Liver (tissue), 9 donors: ENCODE measurements around the gene CASP10. TPM values are rescaled to one million over a fixed set of nuclear protein-coding genes. Genes with fewer than 3 reads are reported as not detected.
"Not testable (repeated sequence)": the region's sequence is repeated elsewhere in the genome, so short reads cannot be mapped to it uniquely, and the experiment has no call there.

Experiments
- DNase-seq: peaks from one replicate; pipeline ENCODE4 v3.0.0-alpha.2; 2017; ENCODE audit warnings: low spot score
- H3K27ac ChIP-seq, 2 donors: one replicate each; pipeline ENCODE4 v1.7.0; 2013; ENCODE audit warnings: inconsistent platforms in 2 of 2, low read length in 2 of 2, control low read depth in 1 of 2, low read depth in 1 of 2, mild to moderate bottlenecking in 1 of 2
- H3K27me3 ChIP-seq, 4 donors: one replicate each; pipeline versions ENCODE4 v1.6.1 to v1.7.0; 2013; ENCODE audit warnings: low read length in 3 of 4, inconsistent platforms in 1 of 4, mild to moderate bottlenecking in 1 of 4, moderate library complexity in 1 of 4; ENCODE audit not compliant: control insufficient read depth in 4 of 4, insufficient read depth in 4 of 4
- H3K36me3 ChIP-seq, 4 donors: one replicate each; pipeline versions ENCODE4 v1.6.1 to v1.7.0; 2013; ENCODE audit warnings: low read length in 3 of 4, mild to moderate bottlenecking in 3 of 4, low read depth in 1 of 4, moderate library complexity in 1 of 4; ENCODE audit not compliant: control insufficient read depth in 4 of 4, insufficient read depth in 3 of 4
- H3K4me1 ChIP-seq, 4 donors: one replicate each; pipeline versions ENCODE4 v1.6.1 to v1.7.0; 2013; ENCODE audit warnings: low read length in 3 of 4, mild to moderate bottlenecking in 3 of 4, moderate library complexity in 1 of 4; ENCODE audit not compliant: control insufficient read depth in 4 of 4, insufficient read depth in 4 of 4
- H3K4me3 ChIP-seq, 3 donors: one replicate each; pipeline versions ENCODE4 v1.6.1 to v1.7.0; 2013; ENCODE audit warnings: low read length in 3 of 3, control low read depth in 1 of 3, low read depth in 1 of 3, mild to moderate bottlenecking in 1 of 3
- H3K9ac ChIP-seq, 2 donors: one replicate each; pipeline ENCODE4 v1.7.0; 2013; ENCODE audit warnings: low read length in 2 of 2, mild to moderate bottlenecking in 2 of 2, moderate library complexity in 2 of 2, control low read depth in 1 of 2, low read depth in 1 of 2
- H3K9me3 ChIP-seq, 4 donors: one replicate each; pipeline versions ENCODE4 v1.6.1 to v1.7.0; 2013; ENCODE audit warnings: low read length in 3 of 4; ENCODE audit not compliant: control insufficient read depth in 4 of 4
- CTCF ChIP-seq: fragments of 150-350 bp; IDR thresholded peaks from 2 replicates; pipeline ENCODE4 v1.5.1; 2017; ENCODE audit warnings: improper control_type of control experiment, low read depth, low read length; ENCODE audit not compliant: missing input control
- FOXA1 ChIP-seq: IDR thresholded peaks from 2 replicates; pipeline ENCODE4 v1.6.1; 2016; ENCODE audit warnings: antibody characterized with exemption
- FOXA2 ChIP-seq: IDR thresholded peaks from 2 replicates; pipeline ENCODE4 v1.6.1; 2016; ENCODE audit warnings: antibody characterized with exemption
- GABPA ChIP-seq, 2 donors: IDR thresholded peaks in 1 of 2; conservative IDR thresholded peaks in 1 of 2; 2 replicates each; pipeline ENCODE4 v1.6.1; 2016; ENCODE audit warnings: antibody characterized with exemption in 2 of 2, mild to moderate bottlenecking in 1 of 2, moderate library complexity in 1 of 2
- HNF4A ChIP-seq, 2 donors: conservative IDR thresholded peaks; 2 replicates each; pipeline ENCODE4 v1.6.1; 2016; ENCODE audit warnings: antibody characterized with exemption in 2 of 2, mild to moderate bottlenecking in 2 of 2
- HNF4G ChIP-seq: IDR thresholded peaks from 2 replicates; pipeline ENCODE4 v1.6.1; 2016; ENCODE audit warnings: antibody characterized with exemption
- JUND ChIP-seq, 2 donors: IDR thresholded peaks; 2 replicates each; pipeline ENCODE4 v1.6.1; 2016; ENCODE audit warnings: antibody characterized with exemption in 2 of 2
- RAD21 ChIP-seq, 2 donors: IDR thresholded peaks; 2 replicates each; pipeline ENCODE4 v1.6.1; 2016; ENCODE audit warnings: antibody characterized with exemption in 2 of 2, mild to moderate bottlenecking in 2 of 2
- SP1 ChIP-seq: IDR thresholded peaks from 2 replicates; pipeline ENCODE4 v1.6.1; 2018; ENCODE audit warnings: antibody characterized with exemption, mild to moderate bottlenecking
- TAF1 ChIP-seq: conservative IDR thresholded peaks from 2 replicates; pipeline ENCODE4 v1.6.1; 2016; ENCODE audit warnings: antibody characterized with exemption, mild to moderate bottlenecking
- ZBTB33 ChIP-seq: IDR thresholded peaks from 2 replicates; pipeline ENCODE4 v1.6.1; 2016; ENCODE audit warnings: antibody characterized with exemption
- WGBS: extraction: QIAGEN DNeasy Blood & Tissue Kit; methylation state at CpG from one replicate; pipeline ENCODE4 v1.1.7; 2013; 5-methylcytosine and 5-hydroxymethylcytosine counted together
- polyA plus RNA-seq, 2 donors: library from polyadenylated mRNA; stranded (reverse) in 1 of 2; unstranded in 1 of 2; fragments of 200-250 nt in 1 of 2; fragments of >200 nt in 1 of 2; fragmentation: Nextera tagmentation in 1 of 2; extraction: Ambion mirVana in 1 of 2; gene quantifications; one replicate each; pipeline versions ENCODE4 v1.2.1 to v1.2.3, GENCODE V29; 2013 to 2015
- total RNA-seq, 2 donors: library from RNA; depleted of rRNA; stranded (reverse); fragments of >200 nt; gene quantifications; one replicate each; pipeline ENCODE4 v1.2.3, GENCODE V29; 2014
- TF ChIP-seq, protein P1 (sequence below): IDR thresholded peaks from 2 replicates; pipeline ENCODE4 v1.6.1; 2016; ENCODE audit warnings: antibody characterized with exemption
- TF ChIP-seq, protein P2 (sequence below): IDR thresholded peaks from 2 replicates; pipeline ENCODE4 v1.6.1; 2016; ENCODE audit warnings: antibody characterized with exemption
- donor health status: healthy.
- donor health status: healthy.
- donor health status: healthy.
- donor health status: healthy.
- donor health status: healthy.

CASP10 gene
- total and polyA plus RNA-seq, 4 donors, result 2.2 to 13.6 (median 5.6) TPM

- TF ChIP-seq FOXA2 (no peak), RAD21 (IDR thresholded peaks at IDR 0.05) (no peak), SP1 (no peak)
Observed at GRCh38 chr2:201176081-201176481, 6.9 kb upstream of the CASP10 start (continued).

- Histone ChIP-seq H3K27me3 (no peaks in the 10 kb centered on the region), H3K4me3 (no peak overlapping the region), H3K36me3 (no peaks in the 10 kb centered on the region), H3K4me1 (peaks cover 0 to 10% (median 3%) of the 10 kb centered on the region in 4 donors), H3K9ac (no peak overlapping the region), H3K27ac (no peak overlapping the region), H3K9me3 (no peaks in the 10 kb centered on the region)
- DNase-seq, result no peak
- TF ChIP-seq TAF1 (no peak), GABPA (IDR thresholded peaks at IDR 0.05 in 1 of 2, conservative IDR thresholded peaks at IDR 0.05 in 1 of 2) (no peak), FOXA2 (no peak), RAD21 (IDR thresholded peaks at IDR 0.05) (no peak), SP1 (no peak)
- WGBS, result 58% methylated on average over 3 of the region's 3 CpGs
Observed at GRCh38 chr2:201180010-201180409, 2.9 kb upstream of the CASP10 start.

GRCh38 chr2:201183365-201183727 is 405 bp downstream of the CASP10 start:
- peaks cover 0 to 5% (median 2%) of the 10 kb centered on the region in 4 donors for H3K36me3 ChIP-seq
- peak overlapping the region; percentile 88 to 95 for H3K9ac ChIP-seq
- peak overlapping the region; percentile 78 to 90 (median 84) for H3K4me3 ChIP-seq
- no peaks in the 10 kb centered on the region for H3K27me3 ChIP-seq
- peaks cover 0 to 10% (median 3%) of the 10 kb centered on the region in 4 donors for H3K4me1 ChIP-seq
- WGBS, result 4% methylated on average over 4 of the region's 4 CpGs
- no peak for DNase-seq
- H3K9me3 ChIP-seq, result no peaks in the 10 kb centered on the region
- peak overlapping the region; percentile 73 to 84 for H3K27ac ChIP-seq
- no peak for TF ChIP-seq FOXA2
- TF ChIP-seq FOXA1, result no peak

DNA sequence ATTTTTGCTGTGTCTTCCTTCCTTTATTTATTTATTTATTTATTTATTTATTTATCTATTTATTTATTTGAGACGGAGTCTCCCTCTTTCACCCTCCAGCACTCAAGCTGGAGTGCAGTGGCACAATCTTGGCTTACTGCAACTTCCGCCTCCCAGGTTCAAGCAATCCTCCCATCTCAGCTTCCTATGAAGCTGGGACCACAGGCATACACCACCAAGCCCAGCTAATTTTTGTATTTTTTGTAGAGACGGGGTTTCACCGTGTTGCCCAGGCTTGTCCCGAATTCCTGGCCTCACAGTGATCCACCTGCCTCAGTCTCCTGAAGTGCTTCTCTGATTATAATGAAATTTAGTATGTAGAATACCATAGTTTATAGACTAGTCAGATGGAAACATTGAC is 894 bp downstream of the CASP10 start:
- not testable (repeated sequence) for H3K9me3 ChIP-seq, H3K36me3 ChIP-seq, H3K27ac ChIP-seq, H3K27me3 ChIP-seq, DNase-seq
- Histone ChIP-seq H3K9ac (peak overlapping the region; percentile 88 to 95), H3K4me1 (peaks cover 0 to 10% (median 3%) of the 10 kb centered on the region in 4 donors), H3K4me3 (peak overlapping the region in 2 of 3 donors; percentile 78 to 84)
- WGBS, result 41% methylated on average over 5 of the region's 5 CpGs
- peak in 1 of 2 donors; percentile 6 for TF ChIP-seq RAD21 (IDR thresholded peaks at IDR 0.05)
- TF ChIP-seq JUND (IDR thresholded peaks at IDR 0.05), result peak in 1 of 2 donors; percentile 16

DNA sequence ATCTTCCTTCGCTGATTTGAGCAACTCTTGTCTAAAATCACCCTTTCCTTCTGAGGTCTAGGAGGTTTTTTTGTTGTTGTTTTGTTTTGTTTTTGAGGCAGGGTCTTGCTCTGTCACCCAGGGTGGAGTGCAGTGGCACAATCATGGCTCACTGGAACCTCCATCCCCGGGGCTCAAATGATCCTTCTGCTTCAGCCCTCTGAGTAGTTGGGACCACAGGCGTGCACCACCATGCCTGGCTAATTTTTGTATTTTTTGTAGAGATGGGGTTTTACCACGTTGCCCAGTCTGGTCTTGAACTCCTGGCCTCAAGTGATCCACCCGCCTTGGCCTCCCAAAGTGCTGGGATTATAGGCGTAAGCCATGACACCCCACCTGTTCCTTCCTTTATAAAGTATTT is 1.3 kb downstream of the CASP10 start:
- Histone ChIP-seq H3K9ac (peak overlapping the region in 1 of 2 donors; percentile 58), H3K4me3 (peak overlapping the region in 1 of 3 donors; percentile 78), H3K4me1 (peaks cover 0 to 10% (median 3%) of the 10 kb centered on the region in 4 donors)
- not testable (repeated sequence) for DNase-seq, H3K36me3 ChIP-seq, H3K27ac ChIP-seq, H3K9me3 ChIP-seq, H3K27me3 ChIP-seq
- 73% methylated on average over 6 of the region's 6 CpGs for WGBS

DNA sequence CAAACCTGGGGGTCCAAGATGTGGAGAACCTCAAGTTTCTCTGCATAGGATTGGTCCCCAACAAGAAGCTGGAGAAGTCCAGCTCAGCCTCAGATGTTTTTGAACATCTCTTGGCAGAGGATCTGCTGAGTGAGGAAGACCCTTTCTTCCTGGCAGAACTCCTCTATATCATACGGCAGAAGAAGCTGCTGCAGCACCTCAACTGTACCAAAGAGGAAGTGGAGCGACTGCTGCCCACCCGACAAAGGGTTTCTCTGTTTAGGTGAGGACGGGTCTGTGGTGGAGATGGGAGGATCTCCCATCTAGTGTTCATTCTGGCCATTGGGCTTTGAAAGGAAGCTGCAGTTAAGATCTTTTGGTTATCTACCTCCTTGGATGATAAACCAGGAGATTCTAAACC is 2.9 kb downstream of the CASP10 start:
- no peak for DNase-seq
- Histone ChIP-seq H3K36me3 (peaks cover 0 to 5% (median 2%) of the 10 kb centered on the region in 4 donors), H3K4me1 (peaks cover 0 to 10% (median 3%) of the 10 kb centered on the region in 4 donors), H3K9ac (no peak overlapping the region), H3K27ac (no peak overlapping the region), H3K4me3 (no peak overlapping the region), H3K9me3 (no peaks in the 10 kb centered on the region), H3K27me3 (no peaks in the 10 kb centered on the region)
- 76% methylated on average over 4 of the region's 4 CpGs for WGBS
- TF ChIP-seq ZBTB33, result no peak
- TF ChIP-seq FOXA1, result no peak
- TF ChIP-seq HNF4A (conservative IDR thresholded peaks at IDR 0.05), result no peak
- TF ChIP-seq CTCF, result no peak
- TF ChIP-seq, protein P1, sequence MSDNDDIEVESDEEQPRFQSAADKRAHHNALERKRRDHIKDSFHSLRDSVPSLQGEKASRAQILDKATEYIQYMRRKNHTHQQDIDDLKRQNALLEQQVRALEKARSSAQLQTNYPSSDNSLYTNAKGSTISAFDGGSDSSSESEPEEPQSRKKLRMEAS, result no peak
- no peak for TF ChIP-seq RAD21 (IDR thresholded peaks at IDR 0.05)
- TF ChIP-seq, protein P2, sequence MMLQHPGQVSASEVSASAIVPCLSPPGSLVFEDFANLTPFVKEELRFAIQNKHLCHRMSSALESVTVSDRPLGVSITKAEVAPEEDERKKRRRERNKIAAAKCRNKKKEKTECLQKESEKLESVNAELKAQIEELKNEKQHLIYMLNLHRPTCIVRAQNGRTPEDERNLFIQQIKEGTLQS, result no peak
- no peak for TF ChIP-seq SP1
- no peak for TF ChIP-seq HNF4G
- TF ChIP-seq GABPA (IDR thresholded peaks at IDR 0.05 in 1 of 2, conservative IDR thresholded peaks at IDR 0.05 in 1 of 2), result no peak
